ENCODE data around the gene COMMD9. TPM values are rescaled to one million over a fixed set of nuclear protein-coding genes. Genes with fewer than 3 reads are reported as not detected.

The COMMD9 gene
- 42.2 and 44.0 TPM in 2 replicates for total RNA-seq (2014; rRNA removed; shearing (Covaris generic))
- polyA plus RNA-seq (2016; fragmentation: Nextera tagmentation; extraction: Ambion mirVana), result 85.3 and 92.7 TPM in 2 replicates

DNA sequence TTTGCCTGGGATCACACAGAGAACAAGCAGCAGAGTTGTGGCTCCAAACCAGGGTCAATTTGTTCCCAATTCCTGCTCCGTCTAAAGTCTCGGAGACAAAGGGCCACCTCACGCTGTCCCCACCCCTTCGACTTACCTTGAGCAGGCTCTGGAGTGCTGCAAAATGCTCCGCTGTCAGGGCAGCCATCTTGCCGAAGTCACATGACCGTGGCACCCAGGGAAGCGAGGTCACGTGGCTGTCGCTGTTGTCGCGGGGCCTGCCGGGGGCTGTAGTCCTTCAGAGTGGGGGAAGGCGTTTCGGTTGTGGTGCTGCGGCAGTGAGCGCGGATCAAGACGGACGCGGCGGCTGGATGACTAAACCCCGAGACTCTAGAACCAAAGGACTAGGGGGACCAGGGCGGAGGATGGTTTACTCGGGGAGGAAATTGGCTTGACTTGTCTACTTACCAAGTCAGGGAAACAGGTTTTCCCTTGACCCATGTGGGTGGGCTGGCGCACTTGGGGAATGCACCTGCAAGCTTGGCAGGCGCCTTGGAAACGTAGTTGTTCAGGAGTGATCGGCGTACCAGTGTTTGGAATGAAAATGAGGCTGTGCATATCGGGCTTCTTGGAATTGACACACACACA is at the start of gene COMMD9:
Gene COMMD9 (minus strand): TSS at position 199 of the 627 bp plus-strand sequence. CDS start 12 bp downstream, at position 187.
- Histone ChIP-seq H3K4me3 (peak within 1 kb of the TSS; percentile 100), H3K79me2 (ENCODE audit: insufficient read depth) (peaks cover 40% of the 10 kb centered on the region), H3K9me2 (ENCODE audit: insufficient read depth) (no peaks in the 10 kb centered on the region), H4K20me1 (ENCODE audit: insufficient read depth) (no peaks in the 10 kb centered on the region; the same call in 1 of the 2 replicates), H3F3A (ENCODE audit: insufficient read depth) (no peaks in the 10 kb centered on the region), H3K4me2 (ENCODE audit: unreplicated experiment) (peak within 1 kb of the TSS; percentile 85), H2AFZ (peak within 1 kb of the TSS; percentile 100), H3K9me3 (ENCODE audit: low read depth) (no peaks in the 10 kb centered on the region), H3K4me1 (ENCODE audit: insufficient read depth) (peaks cover 7% of the 10 kb centered on the region; the same call in 1 of the 2 replicates), H3K27me3 (replicated peaks; ENCODE audit: insufficient read depth) (no peaks in the 10 kb centered on the region), H3K27ac (peak within 1 kb of the TSS; percentile 33), H3K36me3 (ENCODE audit: low read depth) (no peaks in the 10 kb centered on the region), H3K9ac (peak within 1 kb of the TSS; percentile 91)
- in situ Hi-C loops (cut with MboI), result no loop called here
- DNase-seq, result peak; percentile 98
- WGBS, 2 experiments (ENCODE audit: low coverage in 1 of 2, low lambda C conversion rate in 2 of 2, missing lambda C conversion rate in 2 of 2), result 5 to 7% methylated on average over 31 of the region's 31 CpGs
- TF ChIP-seq EZH2 (IDR thresholded peaks at IDR 0.05; ENCODE audit: insufficient read depth, poor library complexity, severe bottlenecking) (no peak), EZH2phosphoT487 (IDR thresholded peaks at IDR 0.05; ENCODE audit: insufficient read depth, low read depth) (no peak)

GRCh38 chr11:36333897-36334296 is 44.7 kb upstream of the COMMD9 start:
- no peaks in the 10 kb centered on the region for H3K27me3 ChIP-seq (replicated peaks; ENCODE audit: insufficient read depth)
- no peaks in the 10 kb centered on the region for H3K79me2 ChIP-seq (ENCODE audit: insufficient read depth)
- in situ Hi-C loops (cut with MboI), result no loop called here
- peak; percentile 76 for DNase-seq
- no peaks in the 10 kb centered on the region for H4K20me1 ChIP-seq (ENCODE audit: insufficient read depth)
- H3K9me2 ChIP-seq (ENCODE audit: insufficient read depth), result no peaks in the 10 kb centered on the region
- H3K4me1 ChIP-seq (ENCODE audit: insufficient read depth), result peaks cover 11% of the 10 kb centered on the region
- TF ChIP-seq EZH2 (IDR thresholded peaks at IDR 0.05; ENCODE audit: insufficient read depth, poor library complexity, severe bottlenecking) (no peak), EZH2phosphoT487 (IDR thresholded peaks at IDR 0.05; ENCODE audit: insufficient read depth, low read depth) (no peak)
- H3K9me3 ChIP-seq (ENCODE audit: low read depth), result no peaks in the 10 kb centered on the region
- peak overlapping the region; percentile 62 for H3K27ac ChIP-seq
- no peak overlapping the region for H3K4me3 ChIP-seq
- no peak overlapping the region for H3K9ac ChIP-seq
- peaks cover 21% of the 10 kb centered on the region for H3F3A ChIP-seq (ENCODE audit: insufficient read depth)
- peak overlapping the region; percentile 6 for H3K4me2 ChIP-seq (ENCODE audit: unreplicated experiment)
- no peak overlapping the region for H2AFZ ChIP-seq
- H3K36me3 ChIP-seq (ENCODE audit: low read depth), result no peaks in the 10 kb centered on the region
- 46 to 50% methylated on average over 2 of the region's 2 CpGs for WGBS, 2 experiments (ENCODE audit: low coverage in 1 of 2, low lambda C conversion rate in 2 of 2, missing lambda C conversion rate in 2 of 2)

GRCh38 chr11:36333468-36333867 is 44.2 kb upstream of the COMMD9 start:
- Histone ChIP-seq H3K4me2 (ENCODE audit: unreplicated experiment) (peak overlapping the region; percentile 6), H4K20me1 (ENCODE audit: insufficient read depth) (no peaks in the 10 kb centered on the region), H3F3A (ENCODE audit: insufficient read depth) (peaks cover 21% of the 10 kb centered on the region), H3K9me3 (ENCODE audit: low read depth) (no peaks in the 10 kb centered on the region), H3K4me1 (ENCODE audit: insufficient read depth) (peaks cover 11% of the 10 kb centered on the region), H3K9ac (no peak overlapping the region), H3K27me3 (replicated peaks; ENCODE audit: insufficient read depth) (no peaks in the 10 kb centered on the region), H3K27ac (peak overlapping the region; percentile 62), H3K79me2 (ENCODE audit: insufficient read depth) (no peaks in the 10 kb centered on the region), H3K9me2 (ENCODE audit: insufficient read depth) (no peaks in the 10 kb centered on the region), H3K36me3 (ENCODE audit: low read depth) (no peaks in the 10 kb centered on the region), H3K4me3 (no peak overlapping the region), H2AFZ (no peak overlapping the region)
- 10 to 22% methylated on average over 1 of the region's 1 CpG for WGBS, 2 experiments (ENCODE audit: low coverage in 1 of 2, low lambda C conversion rate in 2 of 2, missing lambda C conversion rate in 2 of 2)
- DNase-seq, result peak; percentile 88
- TF ChIP-seq EZH2 (IDR thresholded peaks at IDR 0.05; ENCODE audit: insufficient read depth, poor library complexity, severe bottlenecking), result no peak
- in situ Hi-C loops (cut with MboI), result no loop called here

- WGBS, 2 experiments (ENCODE audit: low coverage in 1 of 2, low lambda C conversion rate in 2 of 2, missing lambda C conversion rate in 2 of 2), result 75 to 81% methylated on average over 2 of the region's 2 CpGs
- no peak overlapping the region for H3K27ac ChIP-seq
- no peaks in the 10 kb centered on the region for H3K36me3 ChIP-seq (ENCODE audit: low read depth)
- no peak for TF ChIP-seq EZH2 (IDR thresholded peaks at IDR 0.05; ENCODE audit: insufficient read depth, poor library complexity, severe bottlenecking)
- no peak for TF ChIP-seq EZH2phosphoT487 (IDR thresholded peaks at IDR 0.05; ENCODE audit: insufficient read depth, low read depth)
- no peaks in the 10 kb centered on the region for H3K9me2 ChIP-seq (ENCODE audit: insufficient read depth)
- no peak overlapping the region for H3K4me2 ChIP-seq (ENCODE audit: unreplicated experiment)
- no peaks in the 10 kb centered on the region for H3K79me2 ChIP-seq (ENCODE audit: insufficient read depth)
- peaks cover 11% of the 10 kb centered on the region for H3K4me1 ChIP-seq (ENCODE audit: insufficient read depth)
- no peak for DNase-seq
- in situ Hi-C loops (cut with MboI), result no loop called here
- no peak overlapping the region for H3K4me3 ChIP-seq
- peaks cover 21% of the 10 kb centered on the region for H3F3A ChIP-seq (ENCODE audit: insufficient read depth)
- H2AFZ ChIP-seq, result no peak overlapping the region
- no peaks in the 10 kb centered on the region for H3K9me3 ChIP-seq (ENCODE audit: low read depth)
- H3K27me3 ChIP-seq (replicated peaks; ENCODE audit: insufficient read depth), result no peaks in the 10 kb centered on the region
- no peaks in the 10 kb centered on the region for H4K20me1 ChIP-seq (ENCODE audit: insufficient read depth)
- H3K9ac ChIP-seq, result no peak overlapping the region
These were observed 41.2 kb upstream of the COMMD9 start for GRCh38 chr11:36330411-36330810.

Data from GM23248 (cell line).